Colonic mucosa (tissue), 4 donors: Measurements from ENCODE around the gene SEMA6D. TPM values are rescaled to one million over a fixed set of nuclear protein-coding genes. Genes with fewer than 3 reads are reported as not detected.

Experiments used
- DNase-seq: peaks from one replicate; pipeline ENCODE4 v3.0.0-alpha.2; 2020
- H3K27ac ChIP-seq: fragments of 200-600 bp; one replicate; pipeline ENCODE4 v1.8.0; 2021
- H3K27me3 ChIP-seq: fragments of 200-600 bp; one replicate; pipeline ENCODE4 v1.8.0; 2021
- H3K36me3 ChIP-seq: fragments of 200-600 bp; one replicate; pipeline ENCODE4 v1.8.0; 2021
- H3K4me1 ChIP-seq: fragments of 200-600 bp; one replicate; pipeline ENCODE4 v1.8.0; 2021; ENCODE audit warnings: mild to moderate bottlenecking
- H3K4me3 ChIP-seq: fragments of 200-600 bp; one replicate; pipeline ENCODE4 v1.8.0; 2021
- H3K9ac ChIP-seq, 2 donors: one replicate each; pipeline ENCODE4 v1.7.0; 2013; ENCODE audit warnings: control low read depth in 2 of 2, low read depth in 2 of 2, low read length in 2 of 2
- H3K9me3 ChIP-seq: fragments of 200-600 bp; one replicate; pipeline ENCODE4 v1.8.0; 2021
- intact Hi-C: fragments of 100-400 bp; cut with DNase I; formaldehyde crosslinking; loops from one replicate; pipeline ENCODE4 v1.14.1; 2022
- total RNA-seq, 2 donors: library from RNA; stranded (reverse); fragmentation: NEBNext Ultra II Directional in 1 of 2; extraction: Animal tissue kit (Norgen Biotek cat#: 25700) in 1 of 2; gene quantifications; one replicate each; pipeline ENCODE4 v1.2.1, GENCODE V29; 2021
- TF ChIP-seq, protein P1 (sequence below): fragments of 200-600 bp; IDR thresholded peaks from one replicate; pipeline ENCODE4 v1.8.0; 2022; ENCODE audit warnings: antibody characterized with exemption, mild to moderate bottlenecking
- donor health status: healthy.
- donor health status: DM: no; HTN: no; CAD: no.
- donor health status: DM: no; HTN: no; CAD: no.

The SEMA6D gene
- total RNA-seq, 2 donors from 2014 or later, result 26.4 to 34.7 TPM

- H3K4me3 ChIP-seq, result no peak overlapping the region
- DNase-seq, result no peak
- TF ChIP-seq, protein P1, sequence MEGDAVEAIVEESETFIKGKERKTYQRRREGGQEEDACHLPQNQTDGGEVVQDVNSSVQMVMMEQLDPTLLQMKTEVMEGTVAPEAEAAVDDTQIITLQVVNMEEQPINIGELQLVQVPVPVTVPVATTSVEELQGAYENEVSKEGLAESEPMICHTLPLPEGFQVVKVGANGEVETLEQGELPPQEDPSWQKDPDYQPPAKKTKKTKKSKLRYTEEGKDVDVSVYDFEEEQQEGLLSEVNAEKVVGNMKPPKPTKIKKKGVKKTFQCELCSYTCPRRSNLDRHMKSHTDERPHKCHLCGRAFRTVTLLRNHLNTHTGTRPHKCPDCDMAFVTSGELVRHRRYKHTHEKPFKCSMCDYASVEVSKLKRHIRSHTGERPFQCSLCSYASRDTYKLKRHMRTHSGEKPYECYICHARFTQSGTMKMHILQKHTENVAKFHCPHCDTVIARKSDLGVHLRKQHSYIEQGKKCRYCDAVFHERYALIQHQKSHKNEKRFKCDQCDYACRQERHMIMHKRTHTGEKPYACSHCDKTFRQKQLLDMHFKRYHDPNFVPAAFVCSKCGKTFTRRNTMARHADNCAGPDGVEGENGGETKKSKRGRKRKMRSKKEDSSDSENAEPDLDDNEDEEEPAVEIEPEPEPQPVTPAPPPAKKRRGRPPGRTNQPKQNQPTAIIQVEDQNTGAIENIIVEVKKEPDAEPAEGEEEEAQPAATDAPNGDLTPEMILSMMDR, result no peak
- no peaks in the 10 kb centered on the region for H3K36me3 ChIP-seq
- intact Hi-C loops, result no loop called here
- no peak overlapping the region for H3K27ac ChIP-seq
- no peaks in the 10 kb centered on the region for H3K27me3 ChIP-seq
- no peaks in the 10 kb centered on the region for H3K4me1 ChIP-seq
- no peaks in the 10 kb centered on the region for H3K9me3 ChIP-seq
- H3K9ac ChIP-seq, result no peak overlapping the region
Observed at GRCh38 chr15:47781527-47781926, 64.2 kb downstream of the SEMA6D start.

DNA sequence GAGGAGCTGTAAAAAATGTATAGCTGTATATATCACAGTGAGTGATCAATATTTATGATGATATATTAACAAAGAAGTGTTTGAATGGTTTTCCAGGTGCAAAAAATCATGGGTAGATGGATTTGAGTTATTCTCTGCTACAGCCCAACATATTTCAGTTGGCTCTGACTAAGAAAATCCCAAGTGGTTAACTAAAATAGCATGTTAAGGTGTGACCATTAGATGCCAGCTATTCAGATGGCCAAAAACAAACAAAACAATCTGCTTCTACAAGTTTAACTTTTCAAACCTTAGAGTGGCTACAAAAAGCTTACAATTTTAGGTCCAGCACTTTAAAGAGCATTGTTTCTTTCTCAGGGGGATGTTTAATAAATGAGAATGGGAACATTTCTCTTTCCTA, 67.5 kb downstream of the SEMA6D start:
- Histone ChIP-seq H3K4me3 (no peak overlapping the region), H3K4me1 (no peaks in the 10 kb centered on the region), H3K9me3 (no peaks in the 10 kb centered on the region), H3K27ac (no peak overlapping the region), H3K27me3 (no peaks in the 10 kb centered on the region), H3K9ac (no peak overlapping the region), H3K36me3 (no peaks in the 10 kb centered on the region)
- intact Hi-C loops, result no loop called here
- TF ChIP-seq, protein P1, result no peak
- DNase-seq, result no peak

DNA sequence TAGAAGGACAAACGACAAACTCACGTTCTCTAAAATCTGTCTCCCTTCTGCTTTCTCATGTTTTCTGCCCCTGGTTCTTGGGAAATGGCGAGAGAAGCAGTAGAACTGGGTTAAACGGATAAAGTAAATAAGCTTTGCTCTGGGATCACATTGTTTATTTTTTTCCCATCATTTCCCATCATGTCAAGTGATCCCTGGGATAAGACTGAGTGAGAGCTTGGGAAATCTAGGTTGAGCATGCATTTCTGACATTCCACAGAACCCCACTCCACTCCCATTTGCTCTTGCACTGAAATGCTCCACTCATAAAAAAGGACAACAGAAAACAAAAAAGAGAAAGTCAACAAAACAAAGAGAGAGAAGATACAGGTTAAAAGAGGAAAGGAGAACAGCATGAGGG, 69.1 kb downstream of the SEMA6D start:
- Histone ChIP-seq H3K27ac (no peak overlapping the region), H3K36me3 (no peaks in the 10 kb centered on the region), H3K4me1 (no peaks in the 10 kb centered on the region), H3K27me3 (no peaks in the 10 kb centered on the region), H3K4me3 (no peak overlapping the region), H3K9me3 (no peaks in the 10 kb centered on the region), H3K9ac (no peak overlapping the region)
- TF ChIP-seq, protein P1, result no peak
- intact Hi-C loops, result no loop called here
- DNase-seq, result no peak

DNA sequence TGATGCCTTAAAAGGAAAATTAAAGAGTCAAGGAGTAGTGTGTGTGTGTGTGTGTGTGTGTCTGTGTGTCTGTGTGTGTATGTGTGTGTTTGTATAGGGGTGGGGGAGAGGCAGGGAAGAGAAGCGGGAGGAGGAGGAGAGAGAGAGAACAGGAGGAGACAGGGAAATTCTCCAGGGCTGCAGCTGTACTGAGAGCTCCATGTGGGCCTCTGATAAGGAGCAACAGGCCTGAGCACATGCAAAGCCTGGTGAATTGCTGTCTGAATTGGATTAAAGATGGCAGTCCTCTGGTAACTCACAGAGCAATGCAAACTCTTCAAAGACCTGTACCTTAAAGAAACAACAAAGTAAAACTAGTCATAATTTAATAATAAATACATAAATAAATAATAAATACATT, 70.6 kb downstream of the SEMA6D start:
- no peak overlapping the region for H3K27ac ChIP-seq
- no peaks in the 10 kb centered on the region for H3K36me3 ChIP-seq
- intact Hi-C loops, result no loop called here
- H3K9me3 ChIP-seq, result no peaks in the 10 kb centered on the region
- no peaks in the 10 kb centered on the region for H3K27me3 ChIP-seq
- H3K4me3 ChIP-seq, result no peak overlapping the region
- no peak overlapping the region for H3K9ac ChIP-seq
- no peak for DNase-seq
- TF ChIP-seq, protein P1, result no peak
- H3K4me1 ChIP-seq, result no peaks in the 10 kb centered on the region

DNA sequence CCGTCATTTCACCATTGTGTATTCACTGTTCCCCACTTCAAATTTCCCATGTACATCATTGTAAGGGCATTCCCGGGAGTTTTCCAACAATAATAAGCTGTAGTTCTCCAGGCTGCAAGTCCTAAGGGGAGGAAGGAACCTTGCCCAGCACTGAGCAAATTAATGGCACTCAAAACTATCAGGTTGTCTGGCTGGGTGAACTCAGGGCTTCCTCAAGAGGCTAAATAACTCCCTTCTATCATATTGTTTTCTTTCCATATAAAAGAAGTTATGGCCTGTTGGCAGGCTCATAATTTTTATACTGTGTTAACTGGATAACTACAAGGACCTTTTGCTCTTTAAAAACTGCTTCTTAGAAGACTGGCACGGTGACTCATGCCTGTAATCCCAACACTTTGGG, 71.4 kb downstream of the SEMA6D start:
- Histone ChIP-seq H3K9ac (no peak overlapping the region), H3K9me3 (no peaks in the 10 kb centered on the region), H3K27me3 (no peaks in the 10 kb centered on the region), H3K4me1 (no peaks in the 10 kb centered on the region), H3K36me3 (no peaks in the 10 kb centered on the region), H3K4me3 (no peak overlapping the region), H3K27ac (no peak overlapping the region)
- DNase-seq, result no peak
- intact Hi-C loops, result no loop called here
- TF ChIP-seq, protein P1, result no peak

DNA sequence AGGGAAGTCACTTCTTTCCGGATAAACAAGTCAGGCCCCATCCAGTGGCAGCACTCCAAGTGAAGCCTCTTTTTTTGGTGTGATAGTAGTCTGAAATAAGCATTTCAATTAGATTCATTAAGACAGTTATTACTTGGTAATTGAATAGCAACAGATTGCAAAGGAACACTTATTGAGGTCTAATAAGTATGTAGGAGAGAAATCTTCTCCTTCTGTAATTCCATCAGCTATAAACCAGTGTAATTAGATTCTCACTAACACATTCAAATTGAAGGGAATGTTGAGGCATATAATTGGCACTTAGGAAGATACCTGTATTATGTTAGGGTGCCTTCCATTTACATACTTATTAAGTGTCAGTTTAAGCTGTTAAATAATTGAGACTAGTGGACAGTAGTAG, 73.9 kb downstream of the SEMA6D start:
- Histone ChIP-seq H3K9ac (no peak overlapping the region), H3K4me1 (no peaks in the 10 kb centered on the region), H3K9me3 (no peaks in the 10 kb centered on the region), H3K4me3 (no peak overlapping the region), H3K27me3 (no peaks in the 10 kb centered on the region), H3K36me3 (no peaks in the 10 kb centered on the region), H3K27ac (no peak overlapping the region)
- no peak for DNase-seq
- intact Hi-C loops, result no loop called here
- TF ChIP-seq, protein P1, result no peak
